ENCODE data around the gene DAAM2.

GRCh38 chr6:39786649-39787048 is 5.5 kb upstream of the DAAM2 start:
- no peak for TF ChIP-seq CTCF (optimal IDR thresholded peaks at IDR 0.05 in 1 of 3, IDR thresholded peaks at IDR 0.05 in 1 of 3, conservative IDR thresholded peaks at IDR 0.05 in 1 of 3; ENCODE audit: extremely low read depth in 1 of 3, insufficient read depth in 2 of 3, low read length in 3 of 3)
- TF ChIP-seq EZH2 (IDR thresholded peaks at IDR 0.05; ENCODE audit: low read length), result no peak
